Activated B cell treated with CpG ODN at 0.5 μM for 24 hours (primary cell): Measurements from ENCODE around the gene ANP32E. TPM values are rescaled to one million over a fixed set of nuclear protein-coding genes. Genes with fewer than 3 reads are reported as not detected.
A peak's percentile ranks its signal among the peaks of the same experiment; 100 is the strongest.

Experiments
- ATAC-seq: fragments of 200-7000 bp; cut with Tn5 transposase; one replicate; pipeline ENCODE4 v1.10.0; 2021; ENCODE audit warnings: low read depth, mild to moderate bottlenecking, moderate library complexity
- CTCF ChIA-PET: fragments of 350-600 bp; sonication (Branson Sonifier 250); formaldehyde crosslinking; loops from one replicate; lab custom pipeline; 2021; ENCODE audit warnings: antibody characterized with exemption; lab: Charles Lee
- POLR2A ChIA-PET: fragments of 350-600 bp; sonication (Branson Sonifier 250); formaldehyde crosslinking; loops from one replicate; lab custom pipeline; 2021; ENCODE audit warnings: antibody characterized with exemption; lab: Charles Lee
- DNase-seq: peaks from one replicate; pipeline ENCODE4 v3.0.0; 2022
- H3K27ac Mint-ChIP-seq: one replicate; pipeline ENCODE4 v1.8.0; 2020; ENCODE audit warnings: mixed read lengths
- H3K27me3 Mint-ChIP-seq: one replicate; pipeline ENCODE4 v1.8.0; 2021; ENCODE audit warnings: mixed read lengths
- H3K36me3 Mint-ChIP-seq: one replicate; pipeline ENCODE4 v1.8.0; 2021; ENCODE audit warnings: low read depth, mixed read lengths
- H3K4me1 Mint-ChIP-seq: one replicate; pipeline ENCODE4 v1.8.0; 2021; ENCODE audit warnings: mixed read lengths
- H3K4me3 Mint-ChIP-seq: one replicate; pipeline ENCODE4 v1.8.0; 2020; ENCODE audit warnings: mild to moderate bottlenecking, mixed read lengths
- H3K9me3 Mint-ChIP-seq: one replicate; pipeline ENCODE4 v1.8.0; 2020; ENCODE audit warnings: mixed read lengths
- CTCF ChIP-seq: fragments of 200-600 bp; IDR thresholded peaks from one replicate; pipeline ENCODE4 v1.8.0; 2022; ENCODE audit warnings: antibody characterized with exemption, mild to moderate bottlenecking
- intact Hi-C: fragments of 100-400 bp; cut with micrococcal nuclease; formaldehyde crosslinking; loops from one replicate; pipeline ENCODE4 v1.15.1; 2024
- total RNA-seq: library from RNA; stranded (reverse); gene quantifications from 2 replicates; pipeline ENCODE4 v1.2.3, GENCODE V29; 2022

The ANP32E gene
- total RNA-seq, 1 donor from 2014 or later, result 70.5 TPM

GRCh38 chr1:150281221-150281757, 45.4 kb upstream of the ANP32E start:
- H3K4me3 Mint-ChIP-seq, result peak overlapping the region; percentile 85
- peak; percentile 45 for DNase-seq
- H3K36me3 Mint-ChIP-seq, result no peaks in the 10 kb centered on the region
- H3K4me1 Mint-ChIP-seq, result peaks cover 20% of the 10 kb centered on the region
- CTCF ChIA-PET, result interaction anchor here (0.7 to 2.5 kb wide), 8 partner anchors 12 to 94 kb away, joined by 3 to 34 read pairs (median 4); partner anchors contain the start of genes APH1A and CA14
- intact Hi-C loops, result loop anchor here (1.0 to 5.0 kb wide), 4 partner anchors 12 to 214 kb away; partner anchors contain the start of genes APH1A, PRPF3 and VPS45
- no peak for TF ChIP-seq CTCF
- POLR2A ChIA-PET, result interaction anchor here (0.6 to 1.8 kb wide), 8 partner anchors 13 to 1174 kb away, joined by 3 to 9 read pairs (median 4); partner anchors contain the start of genes ANP32E, APH1A and RPRD2
- peak; percentile 77 for ATAC-seq
- peaks cover 3% of the 10 kb centered on the region for H3K27me3 Mint-ChIP-seq
- H3K27ac Mint-ChIP-seq, result peak overlapping the region; percentile 67
- H3K9me3 Mint-ChIP-seq, result peaks cover 4% of the 10 kb centered on the region

- Mint-ChIP-seq H3K4me3 (no peak overlapping the region), H3K27ac (no peak overlapping the region)
- CTCF ChIA-PET, result interaction anchor here (0.7 to 2.5 kb wide), 5 partner anchors 9 to 93 kb away, joined by 3 to 34 read pairs (median 4); partner anchors contain the start of gene APH1A
Measured at GRCh38 chr1:150280138-150280707, 44.3 kb upstream of the ANP32E start.

GRCh38 chr1:150273311-150273710, 37.4 kb upstream of the ANP32E start:
- intact Hi-C loops, result no loop called here
- CTCF ChIA-PET, result no interaction called here

More at GRCh38 chr1:150280138-150280707, 44.3 kb upstream of the ANP32E start:
- DNase-seq, result no peak
- no peak for ATAC-seq
- Mint-ChIP-seq H3K4me1 (peaks cover 20% of the 10 kb centered on the region), H3K9me3 (peaks cover 4% of the 10 kb centered on the region), H3K27me3 (peaks cover 3% of the 10 kb centered on the region), H3K36me3 (no peaks in the 10 kb centered on the region)
- no peak for TF ChIP-seq CTCF
- POLR2A ChIA-PET, result interaction anchor here (0.6 to 0.7 kb wide), 2 partner anchors 38 to 81 kb away, joined by 3 to 4 read pairs; no protein-coding TSS in a partner anchor
- intact Hi-C loops, result loop anchor here (5.0 kb wide), 2 partner anchors 42 to 213 kb away; partner anchors contain the start of genes PRPF3 and VPS45

DNA sequence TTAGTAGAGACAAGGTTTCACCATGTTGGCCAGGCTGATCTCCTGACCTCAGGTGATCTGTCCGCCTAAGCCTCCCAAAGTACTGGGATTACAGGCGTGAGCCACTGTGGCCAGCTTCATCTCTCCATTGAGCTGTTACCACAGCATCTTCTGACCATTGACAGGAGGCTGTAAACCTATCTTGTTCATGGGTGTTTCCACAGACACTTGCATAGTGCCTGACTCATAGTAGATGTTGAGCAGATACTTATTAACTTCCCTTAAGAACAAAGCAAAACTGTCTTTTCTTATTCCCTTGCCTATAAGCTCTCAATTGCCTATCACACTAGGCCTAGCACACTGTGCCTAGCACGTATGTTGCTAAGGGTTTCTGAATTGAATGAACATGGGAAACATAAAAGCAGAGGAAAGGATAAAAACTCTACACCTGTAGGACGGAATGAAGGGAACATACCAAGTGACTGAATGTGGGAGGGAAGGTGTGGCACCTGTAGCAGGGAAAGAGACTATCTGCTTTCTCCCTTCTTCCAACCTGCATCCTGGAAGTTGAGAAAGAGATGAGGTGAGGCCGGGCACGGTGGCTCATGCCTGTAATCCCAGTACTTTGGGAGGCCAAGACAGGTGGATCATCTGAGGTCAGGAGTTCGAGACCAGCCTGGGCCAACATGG, 35.5 kb upstream of the ANP32E start:
- Mint-ChIP-seq H3K36me3 (peaks cover 23% of the 10 kb centered on the region), H3K4me3 (no peak overlapping the region), H3K27ac (no peak overlapping the region), H3K4me1 (peaks cover 32% of the 10 kb centered on the region), H3K27me3 (peaks cover 4% of the 10 kb centered on the region), H3K9me3 (no peaks in the 10 kb centered on the region)
- TF ChIP-seq CTCF, result no peak
- intact Hi-C loops, result no loop called here
- DNase-seq (no peak), ATAC-seq (no peak)
- ChIA-PET CTCF (no interaction called here), POLR2A (interaction anchor here (0.6 kb wide), 1 partner anchor 46 kb away, joined by 6 read pairs; no protein-coding TSS in a partner anchor)

More at GRCh38 chr1:150273311-150273710, 37.4 kb upstream of the ANP32E start:
- Mint-ChIP-seq H3K27ac (no peak overlapping the region), H3K27me3 (peaks cover 4% of the 10 kb centered on the region), H3K9me3 (no peaks in the 10 kb centered on the region), H3K36me3 (peaks cover 8% of the 10 kb centered on the region), H3K4me3 (no peak overlapping the region), H3K4me1 (peaks cover 16% of the 10 kb centered on the region)
- POLR2A ChIA-PET, result interaction anchor here (0.5 to 0.6 kb wide), 2 partner anchors 39 to 91 kb away, joined by 3 read pairs; partner anchors contain the start of gene RPRD2
- no peak for ATAC-seq
- no peak for TF ChIP-seq CTCF
- DNase-seq, result no peak
